Heart right ventricle (tissue), 16 donors: ENCODE results near the gene CRTC3. TPM values are rescaled to one million over a fixed set of nuclear protein-coding genes. Genes with fewer than 3 reads are reported as not detected.

ENCODE experiments used
- ATAC-seq, 8 donors: fragments of 200-7000 bp; cut with Tn5 transposase; one replicate each; pipeline ENCODE4 v1.9.1; 2020; ENCODE audit warnings: mild to moderate bottlenecking in 8 of 8, moderate library complexity in 8 of 8, moderate number of reproducible peaks in 1 of 8
- DNase-seq, 2 donors: peaks; one replicate each; pipeline ENCODE4 v3.0.0-alpha.2; 2020
- H3K27ac ChIP-seq, 10 donors: fragments of 200-600 bp; sonication (generic) in 2 of 10; one replicate each; pipeline versions ENCODE4 v1.5.0 to v1.8.0; 2020 to 2022; ENCODE audit warnings: mild to moderate bottlenecking in 3 of 10
- H3K27me3 ChIP-seq, 7 donors: fragments of 200-600 bp; one replicate each; pipeline ENCODE4 v1.8.0; 2021 to 2022; ENCODE audit warnings: mild to moderate bottlenecking in 2 of 7
- H3K36me3 ChIP-seq, 9 donors: fragments of 200-600 bp; sonication (generic) in 1 of 9; one replicate each; pipeline versions ENCODE4 v1.5.0 to v1.8.0; 2020 to 2022; ENCODE audit warnings: mild to moderate bottlenecking in 2 of 9
- H3K4me1 ChIP-seq, 9 donors: fragments of 200-600 bp; sonication (generic) in 1 of 9; one replicate each; pipeline versions ENCODE4 v1.5.0 to v1.8.0; 2020 to 2022; ENCODE audit warnings: mild to moderate bottlenecking in 4 of 9
- H3K4me3 ChIP-seq, 10 donors: fragments of 200-600 bp; sonication (generic) in 2 of 10; one replicate each; pipeline versions ENCODE4 v1.5.0 to v1.8.0; 2020 to 2022; ENCODE audit warnings: mild to moderate bottlenecking in 7 of 10, moderate library complexity in 2 of 10
- H3K9me3 ChIP-seq, 11 donors: fragments of 200-600 bp in 10 of 11; sonication (generic) in 2 of 11; one replicate each; pipeline versions ENCODE4 v1.5.0 to v1.8.0; 2013 to 2022; ENCODE audit warnings: mild to moderate bottlenecking in 2 of 11, control low read depth in 1 of 11, moderate library complexity in 1 of 11
- CTCF ChIP-seq, 9 donors: fragments of 200-600 bp; sonication (generic) in 2 of 9; IDR thresholded peaks; one replicate each; pipeline versions ENCODE4 v1.5.0 to v1.8.0; 2021 to 2022; ENCODE audit warnings: antibody characterized with exemption in 9 of 9, mild to moderate bottlenecking in 5 of 9, moderate library complexity in 1 of 9
- WGBS, 2 donors: extraction: QIAGEN DNeasy Blood & Tissue Kit; methylation state at CpG; one replicate each; pipeline ENCODE4 v1.1.7; 2013; ENCODE audit warnings: inconsistent platforms in 1 of 2; 5-methylcytosine and 5-hydroxymethylcytosine counted together
- intact Hi-C, 10 donors: fragments of 100-400 bp; cut with DNase I; formaldehyde crosslinking; loops; one replicate each; pipeline versions ENCODE4 v1.11.1 to v1.14.2; 2022
- polyA plus RNA-seq, 2 donors: library from polyadenylated mRNA; stranded (reverse); fragments of 200-250 nt; gene quantifications; one replicate each; pipeline ENCODE4 v1.2.3, GENCODE V29; 2013
- total RNA-seq, 10 donors: library from RNA; stranded (reverse); fragmentation: NEBNext Ultra II Directional in 3 of 10; extraction: Animal tissue kit (Norgen Biotek cat#: 25700) in 3 of 10; gene quantifications; one replicate each; pipeline versions ENCODE4 v1.2.1 to v1.2.4, GENCODE V29; 2021 to 2023
- donor health status: Arrhythmogenic right ventricular cardiomyopathy.
- donor health status: ischemic (EF 13 %, LVEDD 7.1; RV severe dilation, severe dysfunction).
- donor health status: healthy with polysubstance abuse.
- donor health status: DM: no; HTN: yes; CAD: no.
- donor health status: DM: no; HTN: no; CAD: no.
- donor health status: ischemic (EF 25% LVEDD 6.9; RV normal size, moderate dysfunction).
- donor health status: ischemic (EF 25% LVEDD 5.7; RV mildly dilated, moderate dysfunction).
- donor health status: healthy.
- donor health status: DM: yes; HTN: yes; CAD: no.
- donor health status: Ischemic cardiomyopathy.
- donor health status: ischemic (EF 35%, LVEDD 5.7; RV mildly dilated, moderate dysfunction).
- donor health status: nonischemic (EF 11% LVEDD 7.7; RV severe dilation, severe dysfunction).
- donor health status: DM: yes; HTN: yes; CAD: no.
- donor health status: PGD.
- donor health status: ischemic (EF 29% LVEDD 5.4; RV normal size, mild dysfunction).
- donor health status: nonischemic (EF 23%, LVEDD 6.1; RV moderate dilation, normal function).

CRTC3 gene
- total and polyA plus RNA-seq, 12 donors = 11.5 to 34.9 (median 28.3) TPM

DNA sequence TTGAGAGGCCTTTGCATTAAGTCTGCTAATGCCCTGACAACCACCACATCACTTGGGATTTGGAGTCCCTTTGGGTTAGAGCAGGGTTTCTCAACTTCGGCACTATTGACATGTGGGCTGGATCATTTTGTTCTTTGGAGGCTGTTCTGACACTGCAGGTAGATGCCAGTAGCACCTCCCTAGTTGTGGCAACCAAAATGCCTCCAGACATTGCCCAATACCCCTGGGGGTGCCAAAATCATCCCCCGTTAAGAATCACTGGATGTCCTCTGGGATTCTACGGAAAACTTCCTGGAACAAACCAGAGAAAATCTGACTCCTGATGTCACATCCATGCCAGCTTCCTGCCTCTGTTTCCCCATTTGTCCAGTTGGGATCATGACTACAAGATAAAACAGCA lies 150.2 kb downstream of the CRTC3 start:
- ATAC-seq (no peak), DNase-seq (no peak)
- Histone ChIP-seq H3K27me3 (no peaks in the 10 kb centered on the region), H3K27ac (peak overlapping the region in 3 of 10 donors; percentile 2 to 72 (median 49)), H3K4me1 (peaks cover 0 to 21% (median 0%) of the 10 kb centered on the region in 9 donors), H3K9me3 (no peaks in the 10 kb centered on the region), H3K4me3 (no peak overlapping the region), H3K36me3 (no peaks in the 10 kb centered on the region)
- intact Hi-C loops = no loop called here
- no peak for TF ChIP-seq CTCF (IDR thresholded peaks at IDR 0.05)
- WGBS, 2 donors = 81 to 90% methylated on average over 3 of the region's 3 CpGs

- ATAC-seq = peak; percentile 55 to 83 (median 66)
- WGBS, 2 donors = 69 to 71% methylated on average over 6 of the region's 6 CpGs
- no peaks in the 10 kb centered on the region for H3K36me3 ChIP-seq
- no peak overlapping the region for H3K4me3 ChIP-seq
- H3K4me1 ChIP-seq = peaks cover 0 to 22% (median 0%) of the 10 kb centered on the region in 9 donors
- no peaks in the 10 kb centered on the region for H3K27me3 ChIP-seq
- DNase-seq = no peak
- H3K9me3 ChIP-seq = no peaks in the 10 kb centered on the region
- H3K27ac ChIP-seq = peak overlapping the region in 7 of 10 donors; percentile 2 to 72 (median 34)
- TF ChIP-seq CTCF (IDR thresholded peaks at IDR 0.05) = no peak
- intact Hi-C loops = no loop called here
These were observed 150.7 kb downstream of the CRTC3 start for GRCh38 chr15:90680371-90680935.

- DNase-seq (no peak), ATAC-seq (peak in 1 of 8 donors; percentile 9)
- H3K27ac ChIP-seq = peak overlapping the region in 7 of 10 donors; percentile 17 to 72 (median 42)
- intact Hi-C loops = no loop called here
- no peaks in the 10 kb centered on the region for H3K36me3 ChIP-seq
- H3K4me1 ChIP-seq = peaks cover 0 to 28% (median 0%) of the 10 kb centered on the region in 9 donors
- H3K4me3 ChIP-seq = no peak overlapping the region
- WGBS, 2 donors = 83 to 100% methylated on average over 1 of the region's 1 CpG
- TF ChIP-seq CTCF (IDR thresholded peaks at IDR 0.05) = no peak
- no peaks in the 10 kb centered on the region for H3K9me3 ChIP-seq
- no peaks in the 10 kb centered on the region for H3K27me3 ChIP-seq
These were observed 151.3 kb downstream of the CRTC3 start for GRCh38 chr15:90681056-90681455.

DNA sequence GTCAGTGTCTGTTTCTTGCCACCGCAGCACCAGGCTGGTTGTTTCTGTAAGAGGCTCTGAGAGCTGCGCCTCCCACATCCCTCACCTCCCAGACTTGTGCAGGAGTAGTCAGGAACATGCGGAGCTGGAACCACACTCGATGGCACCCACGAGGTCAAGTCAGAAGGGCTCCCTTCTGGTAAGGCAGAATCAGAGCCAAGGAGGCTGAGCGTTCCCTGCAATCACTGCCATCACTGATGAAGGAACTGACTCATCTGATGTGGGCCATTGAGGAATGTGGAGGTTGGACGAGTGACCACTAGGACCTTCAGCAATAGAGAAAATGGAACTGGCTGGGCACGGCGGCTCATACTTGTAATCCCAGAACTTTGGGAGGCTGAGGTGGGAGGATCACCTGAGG lies 151.8 kb downstream of the CRTC3 start:
- H3K4me3 ChIP-seq = no peak overlapping the region
- peaks cover 0 to 32% (median 0%) of the 10 kb centered on the region in 9 donors for H3K4me1 ChIP-seq
- H3K9me3 ChIP-seq = no peaks in the 10 kb centered on the region
- H3K27ac ChIP-seq = peak overlapping the region in 5 of 10 donors; percentile 17 to 72 (median 42)
- H3K27me3 ChIP-seq = no peaks in the 10 kb centered on the region
- no peaks in the 10 kb centered on the region for H3K36me3 ChIP-seq
- 89 to 94% methylated on average over 9 of the region's 9 CpGs for WGBS, 2 donors
- intact Hi-C loops = no loop called here
- TF ChIP-seq CTCF (IDR thresholded peaks at IDR 0.05) = no peak
- DNase-seq = no peak
- ATAC-seq = peak in 1 of 8 donors; percentile 18
